Measurements from ENCODE around the gene HMMR. TPM values are rescaled to one million over a fixed set of nuclear protein-coding genes. Genes with fewer than 3 reads are reported as not detected.

HMMR gene
- total RNA-seq, 1 donor from 2014 or later = 225 TPM

- H3K9ac ChIP-seq = no peak overlapping the region
- H4K20me1 ChIP-seq (ENCODE audit: low read depth) = peaks cover 44% of the 10 kb centered on the region
- Mint-ChIP-seq H3K9me3 (no peaks in the 10 kb centered on the region), H3K4me1 (peaks cover 33% of the 10 kb centered on the region), H3K27ac (no peak overlapping the region), H3K36me3 (peaks cover 22% of the 10 kb centered on the region), H3K27me3 (ENCODE audit: insufficient read depth, low read depth) (no peaks in the 10 kb centered on the region), H3K4me3 (no peak overlapping the region)
- peaks cover 30% of the 10 kb centered on the region for H3K4me1 ChIP-seq
- no peaks in the 10 kb centered on the region for H3K27me3 ChIP-seq
- peaks cover 39% of the 10 kb centered on the region for H3K36me3 ChIP-seq
- H3K4me2 ChIP-seq = peak overlapping the region; percentile 91
- H3K9me3 ChIP-seq (ENCODE audit: low read depth) = no peaks in the 10 kb centered on the region
- no peak overlapping the region for H3K27ac ChIP-seq
- TF ChIP-seq EZH2 (IDR thresholded peaks at IDR 0.05) (no peak), CTCF (IDR thresholded peaks at IDR 0.05) (no peak), EZH2phosphoT487 (IDR thresholded peaks at IDR 0.05) (no peak)
- H3F3A ChIP-seq (ENCODE audit: low read depth) = peaks cover 41% of the 10 kb centered on the region
- DNase-seq (ENCODE audit: low spot score) = no peak
- H3K4me3 ChIP-seq = peak overlapping the region; percentile 94
- H2AFZ ChIP-seq (replicated peaks) = no peak overlapping the region
- peaks cover 84% of the 10 kb centered on the region for H3K79me2 ChIP-seq (ENCODE audit: low read depth)
Measured at GRCh38 chr5:163440954-163441353, 19.5 kb upstream of the HMMR start.

GRCh38 chr5:163444526-163444925 is 15.9 kb upstream of the HMMR start:
- Mint-ChIP-seq H3K27ac (no peak overlapping the region), H3K27me3 (ENCODE audit: insufficient read depth, low read depth) (no peaks in the 10 kb centered on the region), H3K9me3 (no peaks in the 10 kb centered on the region), H3K36me3 (peaks cover 47% of the 10 kb centered on the region), H3K4me3 (no peak overlapping the region), H3K4me1 (peaks cover 8% of the 10 kb centered on the region)
- H3K27ac ChIP-seq = no peak overlapping the region
- no peaks in the 10 kb centered on the region for H3K27me3 ChIP-seq
- no peak for DNase-seq (ENCODE audit: low spot score)
- no peak overlapping the region for H3K9ac ChIP-seq
- no peak for TF ChIP-seq CTCF (IDR thresholded peaks at IDR 0.05)
- no peak for TF ChIP-seq EZH2phosphoT487 (IDR thresholded peaks at IDR 0.05)
- no peak for TF ChIP-seq EZH2 (IDR thresholded peaks at IDR 0.05)
- no peak overlapping the region for H2AFZ ChIP-seq (replicated peaks)
- H3K4me2 ChIP-seq = no peak overlapping the region
- peaks cover 59% of the 10 kb centered on the region for H3K79me2 ChIP-seq (ENCODE audit: low read depth)
- H3F3A ChIP-seq (ENCODE audit: low read depth) = peaks cover 49% of the 10 kb centered on the region
- H3K36me3 ChIP-seq = peaks cover 70% of the 10 kb centered on the region
- peaks cover 15% of the 10 kb centered on the region for H3K4me1 ChIP-seq
- no peaks in the 10 kb centered on the region for H3K9me3 ChIP-seq (ENCODE audit: low read depth)
- peaks cover 27% of the 10 kb centered on the region for H4K20me1 ChIP-seq (ENCODE audit: low read depth)
- H3K4me3 ChIP-seq = no peak overlapping the region

- Mint-ChIP-seq H3K27me3 (ENCODE audit: insufficient read depth, low read depth) (no peaks in the 10 kb centered on the region), H3K4me1 (peaks cover 1% of the 10 kb centered on the region), H3K9me3 (no peaks in the 10 kb centered on the region), H3K4me3 (no peak overlapping the region), H3K36me3 (peaks cover 49% of the 10 kb centered on the region), H3K27ac (no peak overlapping the region)
- Histone ChIP-seq H3K27me3 (no peaks in the 10 kb centered on the region), H3K4me3 (no peak overlapping the region), H3K27ac (no peak overlapping the region), H3K36me3 (peaks cover 70% of the 10 kb centered on the region), H3K4me1 (peaks cover 9% of the 10 kb centered on the region), H3K79me2 (ENCODE audit: low read depth) (peaks cover 51% of the 10 kb centered on the region), H3K4me2 (no peak overlapping the region), H2AFZ (replicated peaks) (no peak overlapping the region), H3K9me3 (ENCODE audit: low read depth) (no peaks in the 10 kb centered on the region), H3F3A (ENCODE audit: low read depth) (peaks cover 57% of the 10 kb centered on the region), H3K9ac (no peak overlapping the region), H4K20me1 (ENCODE audit: low read depth) (peaks cover 19% of the 10 kb centered on the region)
- no peak for DNase-seq (ENCODE audit: low spot score)
- TF ChIP-seq EZH2 (IDR thresholded peaks at IDR 0.05) = no peak
- TF ChIP-seq EZH2phosphoT487 (IDR thresholded peaks at IDR 0.05) = no peak
- TF ChIP-seq CTCF (IDR thresholded peaks at IDR 0.05) = no peak
Measured at GRCh38 chr5:163445345-163445744, 15.1 kb upstream of the HMMR start.

All from neural progenitor cell (in vitro differentiated cells).